Measurements from ENCODE around the gene KICS2.
"Not testable (repeated sequence)": the region's sequence is repeated elsewhere in the genome, so short reads cannot be mapped to it uniquely, and the experiment has no call there.

KICS2 gene

GRCh38 chr12:64222009-64222765 is at the start of gene KICS2:
TSS of gene KICS2 (minus strand) at chr12:64222296. CDS start at chr12:64222237, 59 bp downstream.
- peak; percentile 91 for DNase-seq

- DNase-seq = no peak
Observed at GRCh38 chr12:64270411-64270810, 48.3 kb upstream of the KICS2 start.

- DNase-seq = no peak
Observed at GRCh38 chr12:64269161-64269560, 47.1 kb upstream of the KICS2 start.

GRCh38 chr12:64268409-64268808 is 46.3 kb upstream of the KICS2 start:
- DNase-seq = no peak

- DNase-seq = no peak
Observed at GRCh38 chr12:64265839-64266238, 43.7 kb upstream of the KICS2 start.

GRCh38 chr12:64261813-64262212 is 39.7 kb upstream of the KICS2 start:
- no peak for DNase-seq

- no peak for DNase-seq
Observed at GRCh38 chr12:64258576-64258975, 36.5 kb upstream of the KICS2 start.

GRCh38 chr12:64256166-64256800 is 34.2 kb upstream of the KICS2 start:
- DNase-seq = no peak

GRCh38 chr12:64255249-64255648 is 33.2 kb upstream of the KICS2 start:
- no peak for DNase-seq

GRCh38 chr12:64253356-64253755 is 31.3 kb upstream of the KICS2 start:
- DNase-seq = no peak

GRCh38 chr12:64252681-64253080 is 30.6 kb upstream of the KICS2 start:
- no peak for DNase-seq

GRCh38 chr12:64243809-64244208 is 21.7 kb upstream of the KICS2 start:
- DNase-seq = no peak

- DNase-seq = no peak
Observed at GRCh38 chr12:64240781-64241180, 18.7 kb upstream of the KICS2 start.

GRCh38 chr12:64237382-64237781 is 15.3 kb upstream of the KICS2 start:
- no peak for DNase-seq

GRCh38 chr12:64236549-64236948 is 14.5 kb upstream of the KICS2 start:
- no peak for DNase-seq

GRCh38 chr12:64232196-64232595 is 10.1 kb upstream of the KICS2 start:
- no peak for DNase-seq

GRCh38 chr12:64229796-64230195 is 7.7 kb upstream of the KICS2 start:
- no peak for DNase-seq

- DNase-seq = no peak
Observed at GRCh38 chr12:64229240-64229639, 7.1 kb upstream of the KICS2 start.

- DNase-seq = no peak
Observed at GRCh38 chr12:64225626-64226025, 3.5 kb upstream of the KICS2 start.

- peak; percentile 52 for DNase-seq
Observed at GRCh38 chr12:64221651-64222008, 466 bp downstream of the KICS2 start.

GRCh38 chr12:64220046-64220445 is 2.0 kb downstream of the KICS2 start:
- DNase-seq = no peak

GRCh38 chr12:64219145-64219544 is 3.0 kb downstream of the KICS2 start:
- no peak for DNase-seq

GRCh38 chr12:64218597-64218996 is 3.5 kb downstream of the KICS2 start:
- DNase-seq = no peak

- DNase-seq = not testable (repeated sequence)
Observed at GRCh38 chr12:64217643-64218042, 4.5 kb downstream of the KICS2 start.

- DNase-seq = no peak
Observed at GRCh38 chr12:64216239-64216638, 5.9 kb downstream of the KICS2 start.
